ENCODE measurements around the gene TMEM128. TPM values are rescaled to one million over a fixed set of nuclear protein-coding genes. Genes with fewer than 3 reads are reported as not detected.

Gene TMEM128
- total RNA-seq, 1 experiment from 2014 or later, result 26.8 TPM

- intact Hi-C loops (cut with micrococcal nuclease), result no loop called here
- ChIA-PET CTCF (interaction anchor here (0.8 to 1.5 kb wide), 2 partner anchors 13 to 20 kb away, joined by 3 to 6 read pairs; no protein-coding TSS in a partner anchor), POLR2A (no interaction called here)
- peak; percentile 77 for DNase-seq (ENCODE audit: unreplicated experiment)
- Mint-ChIP-seq H3K4me1 (ENCODE audit: insufficient read depth, unreplicated experiment) (peaks cover 53% of the 10 kb centered on the region), H3K4me3 (ENCODE audit: unreplicated experiment) (no peak overlapping the region), H3K27me3 (ENCODE audit: insufficient read depth, unreplicated experiment) (no peaks in the 10 kb centered on the region), H3K36me3 (ENCODE audit: insufficient read depth, unreplicated experiment) (peaks cover 34% of the 10 kb centered on the region), H3K27ac (ENCODE audit: low read depth, unreplicated experiment) (peak overlapping the region; percentile 96), H3K9me3 (ENCODE audit: unreplicated experiment) (no peaks in the 10 kb centered on the region)
- BruUV-seq (replicated peaks), result no TSS peak
- TF ChIP-seq CTCF (IDR thresholded peaks at IDR 0.05; ENCODE audit: unreplicated experiment), result peak; percentile 11
Observed at GRCh38 chr4:4271912-4272311, 23.9 kb upstream of the TMEM128 start.

- Mint-ChIP-seq H3K36me3 (ENCODE audit: insufficient read depth, unreplicated experiment) (peaks cover 23% of the 10 kb centered on the region), H3K27ac (ENCODE audit: low read depth, unreplicated experiment) (peak overlapping the region; percentile 96), H3K27me3 (ENCODE audit: insufficient read depth, unreplicated experiment) (no peaks in the 10 kb centered on the region), H3K4me1 (ENCODE audit: insufficient read depth, unreplicated experiment) (peaks cover 53% of the 10 kb centered on the region), H3K9me3 (ENCODE audit: unreplicated experiment) (no peaks in the 10 kb centered on the region), H3K4me3 (ENCODE audit: unreplicated experiment) (peak overlapping the region; percentile 26)
- DNase-seq (ENCODE audit: unreplicated experiment), result peak; percentile 79
- ChIA-PET POLR2A (interaction anchor here (1.1 to 2.9 kb wide), 2 partner anchors 15 to 20 kb away, joined by 3 to 11 read pairs; partner anchors contain the start of genes LYAR and ZBTB49), CTCF (interaction anchor here (1.5 kb wide), 1 partner anchor 19 kb away, joined by 6 read pairs; no protein-coding TSS in a partner anchor)
- no TSS peak for BruUV-seq (replicated peaks)
- TF ChIP-seq CTCF (IDR thresholded peaks at IDR 0.05; ENCODE audit: unreplicated experiment), result no peak
- intact Hi-C loops (cut with micrococcal nuclease), result no loop called here
Observed at GRCh38 chr4:4270529-4270928, 22.5 kb upstream of the TMEM128 start.

- peaks cover 53% of the 10 kb centered on the region for H3K4me1 Mint-ChIP-seq (ENCODE audit: insufficient read depth, unreplicated experiment)
- no peaks in the 10 kb centered on the region for H3K9me3 Mint-ChIP-seq (ENCODE audit: unreplicated experiment)
- BruUV-seq (replicated peaks), result no TSS peak
- H3K27me3 Mint-ChIP-seq (ENCODE audit: insufficient read depth, unreplicated experiment), result no peaks in the 10 kb centered on the region
- no peak overlapping the region for H3K4me3 Mint-ChIP-seq (ENCODE audit: unreplicated experiment)
- no peak for TF ChIP-seq CTCF (IDR thresholded peaks at IDR 0.05; ENCODE audit: unreplicated experiment)
- ChIA-PET POLR2A (interaction anchor here (0.6 to 4.0 kb wide), 4 partner anchors 16 to 744 kb away, joined by 3 to 33 read pairs (median 8); partner anchors contain the start of genes LYAR, TMEM128 and ZBTB49), CTCF (no interaction called here)
- H3K27ac Mint-ChIP-seq (ENCODE audit: low read depth, unreplicated experiment), result peak overlapping the region; percentile 96
- intact Hi-C loops (cut with micrococcal nuclease), result no loop called here
- peak; percentile 75 for DNase-seq (ENCODE audit: unreplicated experiment)
- peaks cover 19% of the 10 kb centered on the region for H3K36me3 Mint-ChIP-seq (ENCODE audit: insufficient read depth, unreplicated experiment)
Observed at GRCh38 chr4:4269856-4270255, 21.8 kb upstream of the TMEM128 start.

GRCh38 chr4:4269331-4269731 lies 21.3 kb upstream of the TMEM128 start:
- Mint-ChIP-seq H3K27me3 (ENCODE audit: insufficient read depth, unreplicated experiment) (no peaks in the 10 kb centered on the region), H3K9me3 (ENCODE audit: unreplicated experiment) (no peaks in the 10 kb centered on the region), H3K27ac (ENCODE audit: low read depth, unreplicated experiment) (peak overlapping the region; percentile 96), H3K4me1 (ENCODE audit: insufficient read depth, unreplicated experiment) (peaks cover 53% of the 10 kb centered on the region), H3K4me3 (ENCODE audit: unreplicated experiment) (no peak overlapping the region), H3K36me3 (ENCODE audit: insufficient read depth, unreplicated experiment) (peaks cover 14% of the 10 kb centered on the region)
- BruUV-seq (replicated peaks), result no TSS peak
- POLR2A ChIA-PET, result interaction anchor here (1.1 to 4.0 kb wide), 3 partner anchors 16 to 21 kb away, joined by 3 to 33 read pairs (median 11); partner anchors contain the start of genes LYAR, TMEM128 and ZBTB49
- no peak for TF ChIP-seq CTCF (IDR thresholded peaks at IDR 0.05; ENCODE audit: unreplicated experiment)
- intact Hi-C loops (cut with micrococcal nuclease), result no loop called here
- CTCF ChIA-PET, result interaction anchor here (1.1 kb wide), 1 partner anchor 15 kb away, joined by 4 read pairs; no protein-coding TSS in a partner anchor
- no peak for DNase-seq (ENCODE audit: unreplicated experiment)

All from MCF 10A (cell line).